ENCODE results near the gene FIG4.

FIG4 gene

GRCh38 chr6:109861946-109862345 is 170.8 kb downstream of the FIG4 start:
- DNase-seq: no peak

- no peak for DNase-seq
Observed at GRCh38 chr6:109864050-109864449, 173.0 kb downstream of the FIG4 start.

DNA sequence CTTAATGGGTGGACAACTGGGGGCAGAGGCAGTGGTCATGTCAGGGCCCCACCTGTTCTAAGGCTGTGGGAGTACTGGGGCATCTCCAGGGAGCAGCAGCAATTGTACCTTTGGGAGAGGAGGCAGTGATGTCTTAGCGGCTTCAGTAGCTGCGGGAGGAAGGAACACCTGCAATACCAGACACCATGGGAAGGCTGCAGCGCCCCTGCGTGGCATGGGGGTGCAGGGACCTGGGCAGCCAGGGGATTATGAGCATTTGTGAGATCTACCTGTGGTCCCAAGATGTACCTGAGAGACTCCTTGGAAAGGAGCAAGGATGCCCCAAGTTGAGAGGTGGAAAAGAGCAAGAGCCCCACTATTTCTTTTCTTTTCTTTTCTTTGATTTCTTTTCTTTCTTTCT is 174.9 kb downstream of the FIG4 start:
- no peak for DNase-seq

- DNase-seq: peak in 11 of 14 donors; percentile 21 to 71 (median 60)
Observed at GRCh38 chr6:109867009-109867969, 176.2 kb downstream of the FIG4 start.

DNA sequence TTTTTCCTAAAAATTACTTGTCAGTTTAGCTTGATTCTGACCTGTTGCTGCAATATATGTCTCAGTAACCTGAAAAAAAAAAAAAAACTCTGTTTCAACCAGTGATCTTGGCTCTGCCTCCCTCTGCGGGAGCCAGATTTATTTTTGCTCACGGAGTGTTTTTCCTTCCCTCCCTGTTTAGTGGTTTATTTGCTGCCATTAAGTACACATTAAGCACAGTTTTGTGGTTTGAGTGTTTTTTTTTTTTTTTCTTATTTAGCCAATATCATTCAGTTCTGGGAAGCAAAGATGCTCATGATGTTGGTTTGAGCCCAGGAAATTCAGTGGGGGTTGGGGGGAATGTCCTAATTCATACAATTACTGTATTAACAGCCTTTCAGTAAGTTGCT is 176.9 kb downstream of the FIG4 start:
- DNase-seq: no peak

DNA sequence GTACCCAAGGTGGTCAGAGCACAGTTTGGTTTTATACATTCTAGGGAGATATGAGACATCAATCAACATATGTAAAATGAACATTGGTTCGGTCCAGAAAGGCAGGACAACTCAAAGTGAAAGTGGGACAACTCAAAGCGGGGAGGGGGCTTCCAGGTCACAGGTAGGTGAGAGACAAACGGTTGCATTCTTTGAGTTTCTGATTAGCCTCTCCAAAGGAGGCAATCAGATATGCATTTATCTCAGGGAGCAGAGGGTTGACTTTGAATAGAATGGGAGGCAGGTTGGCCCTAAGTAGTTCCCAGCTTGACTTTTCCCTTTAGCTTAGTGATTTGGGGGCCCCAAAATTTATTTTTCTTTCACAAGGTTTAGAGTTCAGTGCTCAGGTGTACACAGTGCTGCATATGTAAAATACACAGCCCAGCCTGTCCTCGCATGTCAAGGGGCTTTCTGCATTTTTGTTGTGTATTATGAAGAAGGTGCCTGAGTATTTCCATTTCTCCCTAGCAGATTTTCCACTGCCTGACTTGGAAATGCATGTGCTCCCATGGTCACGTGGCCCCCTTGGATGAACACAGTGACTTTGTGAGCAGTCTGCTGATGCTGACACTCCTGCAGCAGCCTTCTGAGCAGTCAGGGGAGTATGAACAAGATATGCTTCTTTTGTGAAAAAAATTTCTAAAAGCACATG is 178.4 kb downstream of the FIG4 start:
- peak in 12 of 14 donors; percentile 15 to 63 (median 46) for DNase-seq

- no peak for DNase-seq
Observed at GRCh38 chr6:109870089-109870410, 179.0 kb downstream of the FIG4 start.

DNA sequence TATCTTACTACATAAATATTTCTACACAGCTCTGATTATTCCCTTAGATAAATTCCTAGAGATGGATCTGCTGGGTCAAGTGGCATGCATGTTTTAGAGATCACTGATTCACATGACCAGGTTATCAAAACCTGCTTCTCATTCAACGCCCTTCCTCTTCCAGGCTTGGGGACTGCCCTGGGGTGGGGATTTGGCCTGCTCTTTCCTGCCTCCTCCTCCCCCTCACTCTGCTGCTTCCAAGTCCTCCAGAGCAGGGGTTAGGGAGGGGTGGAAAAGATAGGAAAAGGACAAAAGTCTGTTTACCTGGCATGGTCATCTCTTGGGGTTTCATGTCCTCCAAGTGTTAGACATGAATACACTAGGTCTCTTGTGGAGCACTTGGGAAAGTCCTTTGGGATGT is 181.5 kb downstream of the FIG4 start:
- DNase-seq: no peak

GRCh38 chr6:109872968-109873545 is 182.0 kb downstream of the FIG4 start:
- no peak for DNase-seq

- DNase-seq: no peak
Observed at GRCh38 chr6:109874086-109874485, 183.0 kb downstream of the FIG4 start.

DNA sequence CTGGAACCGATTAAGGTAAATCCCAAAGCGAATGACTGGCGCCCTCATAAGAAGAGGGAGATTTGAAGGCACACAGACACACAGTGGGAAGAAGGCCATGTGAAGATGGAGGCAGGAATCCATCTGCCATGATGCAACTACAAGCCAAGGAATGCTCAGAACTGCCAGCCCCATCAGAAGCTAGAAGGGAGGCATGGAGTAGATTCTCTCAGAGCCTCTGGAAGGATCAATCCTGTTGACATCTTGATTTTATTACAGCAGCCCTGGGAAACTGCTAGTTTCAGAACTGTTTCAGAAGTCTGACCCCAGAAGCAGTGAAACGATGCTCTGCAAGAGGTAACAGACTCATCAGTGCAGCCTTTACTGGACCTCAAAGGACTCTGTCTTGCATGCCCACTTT is 183.5 kb downstream of the FIG4 start:
- DNase-seq: no peak

All from C1 segment of cervical spinal cord (tissue), 14 donors.